Thyroid gland (tissue), 4 donors: ENCODE results near the gene RRBP1.

ENCODE experiments used
- CTCF ChIP-seq, 6 experiments: fragments of 200-600 bp in 3 of 6; fragments of 450-650 bp in 3 of 6; sonication (generic) in 3 of 6; IDR thresholded peaks; one replicate each; pipeline ENCODE4 v1.5.1; 2016 to 2019; ENCODE audit warnings: antibody characterized with exemption in 6 of 6, mild to moderate bottlenecking in 2 of 6, inconsistent platforms in 1 of 6, moderate library complexity in 1 of 6
- POLR2A ChIP-seq, 2 donors: fragments of 450-650 bp; IDR thresholded peaks; one replicate each; pipeline ENCODE4 v1.6.1; 2017; ENCODE audit warnings: antibody characterized with exemption in 2 of 2, mild to moderate bottlenecking in 2 of 2, moderate library complexity in 1 of 2

GRCh38 chr20:17688965-17689364, 6.9 kb upstream of the RRBP1 start:
- TF ChIP-seq CTCF (IDR thresholded peaks at IDR 0.05) (no peak), POLR2A (IDR thresholded peaks at IDR 0.05) (no peak)
